ENCODE results near the gene TMEM80.

GRCh38 chr11:746289-747157, 50.9 kb downstream of the TMEM80 start:
- TF ChIP-seq CTCF (IDR thresholded peaks at IDR 0.05) (no peak), POLR2A (IDR thresholded peaks at IDR 0.05) (no peak), EP300 (IDR thresholded peaks at IDR 0.05) (no peak)

Data from tibial nerve (tissue), 4 donors.